Measurements from ENCODE around the gene GSG1L.

DNA sequence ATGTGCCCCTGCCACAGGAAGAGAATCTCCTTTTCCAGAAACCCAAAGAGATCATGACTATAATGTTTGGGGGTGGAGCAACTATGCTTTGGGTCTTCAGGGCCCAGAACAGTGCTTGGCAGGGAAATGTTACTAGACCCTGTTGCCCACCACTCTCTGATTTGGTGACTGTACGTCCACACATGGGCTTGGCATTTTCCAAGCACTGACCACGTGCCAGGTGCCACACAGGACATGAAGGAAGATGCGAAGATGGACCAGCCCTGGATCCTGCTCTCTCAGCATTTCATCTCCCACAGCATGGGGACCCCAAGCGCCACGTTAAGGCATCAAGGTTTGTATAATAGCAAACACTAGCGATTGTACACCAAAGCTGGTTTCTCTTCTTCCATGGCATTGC, 50.1 kb downstream of the GSG1L start:
- TF ChIP-seq, protein P1, sequence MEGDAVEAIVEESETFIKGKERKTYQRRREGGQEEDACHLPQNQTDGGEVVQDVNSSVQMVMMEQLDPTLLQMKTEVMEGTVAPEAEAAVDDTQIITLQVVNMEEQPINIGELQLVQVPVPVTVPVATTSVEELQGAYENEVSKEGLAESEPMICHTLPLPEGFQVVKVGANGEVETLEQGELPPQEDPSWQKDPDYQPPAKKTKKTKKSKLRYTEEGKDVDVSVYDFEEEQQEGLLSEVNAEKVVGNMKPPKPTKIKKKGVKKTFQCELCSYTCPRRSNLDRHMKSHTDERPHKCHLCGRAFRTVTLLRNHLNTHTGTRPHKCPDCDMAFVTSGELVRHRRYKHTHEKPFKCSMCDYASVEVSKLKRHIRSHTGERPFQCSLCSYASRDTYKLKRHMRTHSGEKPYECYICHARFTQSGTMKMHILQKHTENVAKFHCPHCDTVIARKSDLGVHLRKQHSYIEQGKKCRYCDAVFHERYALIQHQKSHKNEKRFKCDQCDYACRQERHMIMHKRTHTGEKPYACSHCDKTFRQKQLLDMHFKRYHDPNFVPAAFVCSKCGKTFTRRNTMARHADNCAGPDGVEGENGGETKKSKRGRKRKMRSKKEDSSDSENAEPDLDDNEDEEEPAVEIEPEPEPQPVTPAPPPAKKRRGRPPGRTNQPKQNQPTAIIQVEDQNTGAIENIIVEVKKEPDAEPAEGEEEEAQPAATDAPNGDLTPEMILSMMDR (IDR thresholded peaks at IDR 0.05; ENCODE audit: insufficient read depth, low read length, poor library complexity, severe bottlenecking): no peak
- no peak for TF ChIP-seq EZH2phosphoT487 (conservative IDR thresholded peaks at IDR 0.05; ENCODE audit: low read length)
